MM.1S (cell line): ENCODE measurements around the gene RASL10A.

ENCODE experiments used
- DNase-seq: peaks from one replicate; pipeline ENCODE4 v3.0.0-alpha.2; 2015
- H2AFZ ChIP-seq: fragments of 300-600 bp; sonication (generic); 2 replicates; pipeline ENCODE4 v1.6.0; 2016; ENCODE audit warnings: antibody characterized with exemption, low read length
- H3F3A ChIP-seq: fragments of 300-600 bp; sonication (generic); 2 replicates; pipeline ENCODE4 v1.6.1; 2016; ENCODE audit warnings: mild to moderate bottlenecking, antibody characterized with exemption, low read length, moderate library complexity, mixed read lengths; ENCODE audit not compliant: insufficient read depth
- H3K27ac ChIP-seq: fragments of 300-600 bp; sonication (generic); 2 replicates; pipeline ENCODE4 v1.5.1; 2016; ENCODE audit warnings: mild to moderate bottlenecking, low read length
- H3K27me3 ChIP-seq: fragments of 300-600 bp; sonication (generic); replicated peaks from 2 replicates; pipeline ENCODE4 v1.6.0; 2016; ENCODE audit warnings: low read length; ENCODE audit not compliant: insufficient read depth
- H3K36me3 ChIP-seq: fragments of 300-600 bp; sonication (generic); replicated peaks from 2 replicates; pipeline ENCODE4 v1.6.1; 2016; ENCODE audit warnings: mild to moderate bottlenecking, low read length, mixed read lengths; ENCODE audit not compliant: insufficient read depth
- H3K4me1 ChIP-seq: fragments of 300-600 bp; sonication (generic); 2 replicates; pipeline ENCODE4 v1.6.1; 2016; ENCODE audit warnings: low read length, mixed read lengths
- H3K4me2 ChIP-seq: fragments of 300-600 bp; sonication (generic); 2 replicates; pipeline ENCODE4 v1.6.0; 2016; ENCODE audit warnings: low read depth, low read length
- H3K4me3 ChIP-seq: fragments of 300-600 bp; sonication (generic); 2 replicates; pipeline ENCODE4 v1.5.1; 2016; ENCODE audit warnings: low read length, mixed read lengths
- H3K79me2 ChIP-seq: fragments of 300-600 bp; sonication (generic); 2 replicates; pipeline ENCODE4 v1.6.1; 2016; ENCODE audit warnings: mixed run types, low read length, mixed read lengths
- H3K9ac ChIP-seq: fragments of 300-600 bp; sonication (generic); 2 replicates; pipeline ENCODE4 v1.6.1; 2016; ENCODE audit warnings: low read length, mixed read lengths
- H3K9me2 ChIP-seq: fragments of 300-600 bp; sonication (generic); replicated peaks from 2 replicates; pipeline ENCODE4 v1.6.1; 2016; ENCODE audit warnings: mild to moderate bottlenecking, low read length, mixed read lengths; ENCODE audit not compliant: insufficient read depth
- H3K9me3 ChIP-seq: fragments of 300-600 bp; sonication (generic); replicated peaks from 2 replicates; pipeline ENCODE4 v1.6.1; 2016; ENCODE audit warnings: mild to moderate bottlenecking, low read length, mixed read lengths; ENCODE audit not compliant: insufficient read depth
- H4K20me1 ChIP-seq: fragments of 300-600 bp; sonication (generic); 2 replicates; pipeline ENCODE4 v1.6.1; 2016; ENCODE audit warnings: mild to moderate bottlenecking, low read length, moderate library complexity, mixed read lengths; ENCODE audit not compliant: insufficient read depth
- CTCF ChIP-seq: fragments of 300-600 bp; sonication (generic); IDR thresholded peaks from 2 replicates; pipeline ENCODE4 v1.5.1; 2016; ENCODE audit warnings: antibody characterized with exemption, low read length, mixed read lengths
- EZH2 ChIP-seq: fragments of 300-600 bp; sonication (generic); optimal IDR thresholded peaks from 2 replicates; pipeline ENCODE3; 2017; ENCODE audit warnings: low read depth, mild to moderate bottlenecking, antibody characterized with exemption, low read length, mixed read lengths
- EZH2phosphoT487 ChIP-seq: fragments of 300-600 bp; sonication (generic); IDR thresholded peaks from 2 replicates; pipeline ENCODE4 v1.6.1; 2018; ENCODE audit warnings: antibody characterized with exemption, low read length

The RASL10A gene

GRCh38 chr22:29305836-29306174 is 9.7 kb downstream of the RASL10A start:
- Histone ChIP-seq H3K9ac (no peak overlapping the region), H2AFZ (no peak overlapping the region; the same call in 1 of the 2 replicates), H3K9me3 (no peaks in the 10 kb centered on the region)

GRCh38 chr22:29302681-29303465 is 12.6 kb downstream of the RASL10A start:
- Histone ChIP-seq H3K4me3 (no peak overlapping the region), H3K9me2 (no peaks in the 10 kb centered on the region), H3F3A (peaks cover 34% of the 10 kb centered on the region), H3K9me3 (no peaks in the 10 kb centered on the region), H3K4me1 (no peaks in the 10 kb centered on the region), H3K79me2 (no peaks in the 10 kb centered on the region), H3K4me2 (no peak overlapping the region), H2AFZ (no peak overlapping the region), H3K9ac (no peak overlapping the region), H4K20me1 (no peaks in the 10 kb centered on the region), H3K27ac (no peak overlapping the region), H3K36me3 (peaks cover 13% of the 10 kb centered on the region), H3K27me3 (no peaks in the 10 kb centered on the region)
- no peak for DNase-seq
- TF ChIP-seq CTCF: no peak
- no peak for TF ChIP-seq EZH2phosphoT487
- TF ChIP-seq EZH2: no peak

More at GRCh38 chr22:29305836-29306174, 9.7 kb downstream of the RASL10A start:
- no peaks in the 10 kb centered on the region for H4K20me1 ChIP-seq
- H3K4me2 ChIP-seq: peak overlapping the region; percentile 98; the same call in 1 of the 2 replicates
- H3K4me3 ChIP-seq: 0 out of 2 replicates have a peak overlapping the region, but pooled peaks have one; percentile 77
- no peaks in the 10 kb centered on the region for H3K9me2 ChIP-seq
- DNase-seq: no peak
- no peaks in the 10 kb centered on the region for H3K79me2 ChIP-seq
- H3K27ac ChIP-seq: no peak overlapping the region
- H3K4me1 ChIP-seq: no peaks in the 10 kb centered on the region
- TF ChIP-seq EZH2: no peak
- TF ChIP-seq EZH2phosphoT487: no peak
- TF ChIP-seq CTCF: no peak
- no peaks in the 10 kb centered on the region for H3K27me3 ChIP-seq
- no peaks in the 10 kb centered on the region for H3K36me3 ChIP-seq
- peaks cover 10% of the 10 kb centered on the region for H3F3A ChIP-seq

GRCh38 chr22:29302402-29302680 is 13.2 kb downstream of the RASL10A start:
- no peak for DNase-seq
- no peak for TF ChIP-seq EZH2
- no peak for TF ChIP-seq CTCF
- no peak for TF ChIP-seq EZH2phosphoT487
- Histone ChIP-seq H4K20me1 (no peaks in the 10 kb centered on the region), H3K27me3 (no peaks in the 10 kb centered on the region), H3K27ac (no peak overlapping the region), H3K4me3 (no peak overlapping the region), H3K9me2 (no peaks in the 10 kb centered on the region), H3K4me1 (no peaks in the 10 kb centered on the region), H3K79me2 (no peaks in the 10 kb centered on the region), H3F3A (peaks cover 39% of the 10 kb centered on the region), H3K36me3 (peaks cover 18% of the 10 kb centered on the region), H3K4me2 (no peak overlapping the region), H3K9me3 (no peaks in the 10 kb centered on the region), H3K9ac (no peak overlapping the region), H2AFZ (no peak overlapping the region)
